Measurements from ENCODE around the gene DEPDC4. TPM values are rescaled to one million over a fixed set of nuclear protein-coding genes. Genes with fewer than 3 reads are reported as not detected.
A peak's percentile ranks its signal among the peaks of the same experiment; 100 is the strongest.

Gene DEPDC4
- total RNA-seq, 2 donors from 2014 or later, result 4.8 to 7.3 TPM

DNA sequence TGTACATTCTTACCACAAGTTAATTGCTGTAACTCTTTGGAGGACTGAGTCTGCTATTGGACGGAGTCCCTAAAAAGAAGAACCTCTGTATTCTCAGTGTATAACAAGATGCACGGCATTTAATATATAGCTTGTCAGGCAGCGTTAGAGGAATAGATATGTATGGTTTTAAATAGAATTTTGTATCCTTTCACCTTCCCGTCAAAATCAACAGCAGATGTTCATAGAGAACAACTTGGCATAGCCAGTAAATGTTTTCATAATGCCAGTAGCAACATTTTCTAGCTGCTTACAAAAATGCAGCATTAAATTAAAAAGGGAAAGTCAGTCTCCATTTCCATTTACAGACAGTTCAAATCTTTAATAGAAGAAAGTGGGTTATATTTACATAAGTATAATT lies 6.9 kb upstream of the DEPDC4 start:
- Histone ChIP-seq H3K4me3 (ENCODE audit: low read length) (no peak overlapping the region), H3K9me3 (ENCODE audit: control insufficient read depth, low read length) (no peaks in the 10 kb centered on the region), H3K9ac (ENCODE audit: extremely low read depth, low read length, poor library complexity, severe bottlenecking) (no peak overlapping the region), H3K36me3 (ENCODE audit: control insufficient read depth, insufficient read depth, low read length) (peaks cover 6% of the 10 kb centered on the region), H3K27me3 (ENCODE audit: control insufficient read depth, insufficient read depth, low read length, poor library complexity, severe bottlenecking) (no peaks in the 10 kb centered on the region), H3K4me1 (ENCODE audit: control insufficient read depth, insufficient read depth, low read length) (peaks cover 4% of the 10 kb centered on the region), H3K27ac (ENCODE audit: low read depth, low read length) (no peak overlapping the region)
- no peak for DNase-seq
- H3K36me3 Mint-ChIP-seq (ENCODE audit: low read depth), result peaks cover 11% of the 10 kb centered on the region
- peaks cover 22% of the 10 kb centered on the region for H3K4me1 Mint-ChIP-seq
- H3K9me3 Mint-ChIP-seq, result no peaks in the 10 kb centered on the region
- TF ChIP-seq, protein P1, sequence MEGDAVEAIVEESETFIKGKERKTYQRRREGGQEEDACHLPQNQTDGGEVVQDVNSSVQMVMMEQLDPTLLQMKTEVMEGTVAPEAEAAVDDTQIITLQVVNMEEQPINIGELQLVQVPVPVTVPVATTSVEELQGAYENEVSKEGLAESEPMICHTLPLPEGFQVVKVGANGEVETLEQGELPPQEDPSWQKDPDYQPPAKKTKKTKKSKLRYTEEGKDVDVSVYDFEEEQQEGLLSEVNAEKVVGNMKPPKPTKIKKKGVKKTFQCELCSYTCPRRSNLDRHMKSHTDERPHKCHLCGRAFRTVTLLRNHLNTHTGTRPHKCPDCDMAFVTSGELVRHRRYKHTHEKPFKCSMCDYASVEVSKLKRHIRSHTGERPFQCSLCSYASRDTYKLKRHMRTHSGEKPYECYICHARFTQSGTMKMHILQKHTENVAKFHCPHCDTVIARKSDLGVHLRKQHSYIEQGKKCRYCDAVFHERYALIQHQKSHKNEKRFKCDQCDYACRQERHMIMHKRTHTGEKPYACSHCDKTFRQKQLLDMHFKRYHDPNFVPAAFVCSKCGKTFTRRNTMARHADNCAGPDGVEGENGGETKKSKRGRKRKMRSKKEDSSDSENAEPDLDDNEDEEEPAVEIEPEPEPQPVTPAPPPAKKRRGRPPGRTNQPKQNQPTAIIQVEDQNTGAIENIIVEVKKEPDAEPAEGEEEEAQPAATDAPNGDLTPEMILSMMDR (conservative IDR thresholded peaks at IDR 0.05), result no peak
- no peak overlapping the region for H3K4me3 Mint-ChIP-seq
- 98 to 100% methylated on average over 1 to 4 of the region's 4 CpGs for WGBS, 2 experiments (ENCODE audit: insufficient coverage in 1 of 2, insufficient read length in 1 of 2)
- no peak overlapping the region for H3K27ac Mint-ChIP-seq
- no peaks in the 10 kb centered on the region for H3K27me3 Mint-ChIP-seq (ENCODE audit: insufficient read depth)

DNA sequence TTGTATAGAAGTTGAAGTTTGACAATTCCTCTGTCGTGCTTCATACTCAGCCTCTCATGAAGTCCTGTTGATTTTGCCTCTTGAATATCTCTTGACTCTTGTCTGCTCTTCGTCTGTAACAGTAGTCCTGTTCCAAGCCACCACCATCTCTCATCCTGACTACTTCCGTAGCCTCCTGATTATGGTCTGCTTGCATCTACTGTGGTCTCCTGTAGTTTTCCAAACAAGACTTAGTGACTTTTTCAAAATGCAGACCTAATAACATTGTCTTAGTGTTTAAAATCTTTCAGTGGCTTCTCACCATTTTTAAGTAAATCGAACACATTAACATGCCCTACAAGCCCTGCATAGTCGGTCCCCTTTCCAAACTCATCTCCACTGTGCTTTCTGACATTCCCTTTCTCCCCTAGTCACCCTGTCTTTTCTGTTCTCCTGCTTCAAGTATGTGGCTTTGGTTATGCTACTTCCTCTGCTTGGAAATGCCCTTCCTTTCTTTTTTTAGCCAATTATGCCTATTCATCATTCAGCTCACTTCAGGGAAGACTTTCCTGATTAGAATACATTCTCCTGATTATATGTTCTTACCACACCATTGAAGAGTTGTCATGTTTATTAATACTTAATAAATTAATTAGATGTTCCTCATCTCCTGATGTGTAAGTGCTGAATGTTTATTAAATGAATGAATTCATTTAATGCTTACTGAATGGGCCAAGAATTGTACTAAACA lies 2.1 kb upstream of the DEPDC4 start:
- TF ChIP-seq, protein P1 (conservative IDR thresholded peaks at IDR 0.05), result no peak
- peaks cover 4% of the 10 kb centered on the region for H3K36me3 Mint-ChIP-seq (ENCODE audit: low read depth)
- no peaks in the 10 kb centered on the region for H3K9me3 Mint-ChIP-seq
- H3K36me3 ChIP-seq (ENCODE audit: control insufficient read depth, insufficient read depth, low read length), result no peaks in the 10 kb centered on the region
- H3K27ac Mint-ChIP-seq, result no peak overlapping the region
- H3K9ac ChIP-seq (ENCODE audit: extremely low read depth, low read length, poor library complexity, severe bottlenecking), result peak overlapping the region; percentile 92
- 69 to 72% methylated on average over 5 of the region's 5 CpGs for WGBS, 2 experiments (ENCODE audit: insufficient coverage in 1 of 2, insufficient read length in 1 of 2)
- peak overlapping the region; percentile 91 for H3K4me3 Mint-ChIP-seq
- H3K27me3 Mint-ChIP-seq (ENCODE audit: insufficient read depth), result no peaks in the 10 kb centered on the region
- H3K27me3 ChIP-seq (ENCODE audit: control insufficient read depth, insufficient read depth, low read length, poor library complexity, severe bottlenecking), result no peaks in the 10 kb centered on the region
- H3K4me3 ChIP-seq (ENCODE audit: low read length), result peak overlapping the region; percentile 99
- no peaks in the 10 kb centered on the region for H3K9me3 ChIP-seq (ENCODE audit: control insufficient read depth, low read length)
- H3K27ac ChIP-seq (ENCODE audit: low read depth, low read length), result no peak overlapping the region
- no peak for DNase-seq
- peaks cover 21% of the 10 kb centered on the region for H3K4me1 Mint-ChIP-seq
- H3K4me1 ChIP-seq (ENCODE audit: control insufficient read depth, insufficient read depth, low read length), result peaks cover 4% of the 10 kb centered on the region

DNA sequence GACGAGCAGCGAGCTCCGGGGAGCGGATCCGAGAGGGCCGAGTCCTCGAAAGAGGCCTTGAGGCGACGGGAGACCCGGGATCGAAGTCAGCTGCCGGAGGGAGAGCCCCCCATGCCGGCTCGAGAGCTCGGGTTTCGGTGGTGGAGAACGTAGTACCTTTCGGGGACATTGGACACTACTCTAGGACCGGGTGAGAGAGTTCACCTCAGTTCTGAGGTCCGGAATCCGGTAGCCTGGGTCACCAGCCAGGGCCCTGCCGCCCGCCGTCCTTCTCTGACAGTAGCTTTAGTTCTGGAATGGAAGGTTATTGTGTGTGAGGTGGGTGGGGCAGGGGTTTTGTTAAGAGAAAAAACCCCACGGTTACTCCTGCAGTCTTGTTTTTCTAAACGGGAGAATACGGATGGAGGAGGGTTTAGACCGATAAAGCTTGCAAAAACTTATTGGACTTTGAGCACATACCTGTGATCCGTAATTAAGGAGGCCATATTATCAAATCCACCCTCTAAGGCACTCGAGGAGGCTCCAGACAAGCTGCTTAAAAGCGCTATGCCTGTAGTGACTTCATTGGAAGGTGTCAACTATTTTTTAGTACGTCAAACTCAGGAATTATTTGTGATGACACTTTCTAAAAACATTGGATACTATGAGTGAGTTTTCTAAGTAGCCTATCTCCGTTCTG lies 863 bp upstream of the DEPDC4 start:
- peak overlapping the region; percentile 99 for H3K4me3 ChIP-seq (ENCODE audit: low read length)
- H3K27me3 Mint-ChIP-seq (ENCODE audit: insufficient read depth), result no peaks in the 10 kb centered on the region
- peak overlapping the region; percentile 92 for H3K9ac ChIP-seq (ENCODE audit: extremely low read depth, low read length, poor library complexity, severe bottlenecking)
- TF ChIP-seq, protein P1 (conservative IDR thresholded peaks at IDR 0.05), result no peak
- H3K36me3 ChIP-seq (ENCODE audit: control insufficient read depth, insufficient read depth, low read length), result no peaks in the 10 kb centered on the region
- no peaks in the 10 kb centered on the region for H3K27me3 ChIP-seq (ENCODE audit: control insufficient read depth, insufficient read depth, low read length, poor library complexity, severe bottlenecking)
- no peak for DNase-seq
- peaks cover 16% of the 10 kb centered on the region for H3K4me1 Mint-ChIP-seq
- peak overlapping the region; percentile 92 for H3K27ac ChIP-seq (ENCODE audit: low read depth, low read length)
- WGBS, 2 experiments (ENCODE audit: insufficient coverage in 1 of 2, insufficient read length in 1 of 2), result 1% methylated on average over 23 to 33 of the region's 33 CpGs
- peaks cover 4% of the 10 kb centered on the region for H3K4me1 ChIP-seq (ENCODE audit: control insufficient read depth, insufficient read depth, low read length)
- peaks cover 4% of the 10 kb centered on the region for H3K36me3 Mint-ChIP-seq (ENCODE audit: low read depth)
- no peaks in the 10 kb centered on the region for H3K9me3 Mint-ChIP-seq
- H3K9me3 ChIP-seq (ENCODE audit: control insufficient read depth, low read length), result no peaks in the 10 kb centered on the region
- peak overlapping the region; percentile 91 for H3K4me3 Mint-ChIP-seq
- peak overlapping the region; percentile 82 for H3K27ac Mint-ChIP-seq
